Muscle of arm (tissue), 12 donors: ENCODE results near the gene ZBTB42. TPM values are rescaled to one million over a fixed set of nuclear protein-coding genes. Genes with fewer than 3 reads are reported as not detected.
A peak's percentile ranks its signal among the peaks of the same experiment; 100 is the strongest.

ENCODE experiments used
- DNase-seq: peaks from one replicate; pipeline ENCODE4 v3.0.0-alpha.2; 2013
- polyA plus RNA-seq, 12 donors: library from polyadenylated mRNA; unstranded; fragments of 120-200 nt; gene quantifications; one replicate each; pipeline ENCODE4 v1.2.1, GENCODE V29; 2013; ENCODE audit not compliant: insufficient read length in 12 of 12

ZBTB42 gene
- polyA plus RNA-seq, 12 donors: 3.4 to 11.3 (median 5.5) TPM; not detected in 1

GRCh38 chr14:104767634-104767918 is 33.3 kb upstream of the ZBTB42 start:
- no peak for DNase-seq

DNA sequence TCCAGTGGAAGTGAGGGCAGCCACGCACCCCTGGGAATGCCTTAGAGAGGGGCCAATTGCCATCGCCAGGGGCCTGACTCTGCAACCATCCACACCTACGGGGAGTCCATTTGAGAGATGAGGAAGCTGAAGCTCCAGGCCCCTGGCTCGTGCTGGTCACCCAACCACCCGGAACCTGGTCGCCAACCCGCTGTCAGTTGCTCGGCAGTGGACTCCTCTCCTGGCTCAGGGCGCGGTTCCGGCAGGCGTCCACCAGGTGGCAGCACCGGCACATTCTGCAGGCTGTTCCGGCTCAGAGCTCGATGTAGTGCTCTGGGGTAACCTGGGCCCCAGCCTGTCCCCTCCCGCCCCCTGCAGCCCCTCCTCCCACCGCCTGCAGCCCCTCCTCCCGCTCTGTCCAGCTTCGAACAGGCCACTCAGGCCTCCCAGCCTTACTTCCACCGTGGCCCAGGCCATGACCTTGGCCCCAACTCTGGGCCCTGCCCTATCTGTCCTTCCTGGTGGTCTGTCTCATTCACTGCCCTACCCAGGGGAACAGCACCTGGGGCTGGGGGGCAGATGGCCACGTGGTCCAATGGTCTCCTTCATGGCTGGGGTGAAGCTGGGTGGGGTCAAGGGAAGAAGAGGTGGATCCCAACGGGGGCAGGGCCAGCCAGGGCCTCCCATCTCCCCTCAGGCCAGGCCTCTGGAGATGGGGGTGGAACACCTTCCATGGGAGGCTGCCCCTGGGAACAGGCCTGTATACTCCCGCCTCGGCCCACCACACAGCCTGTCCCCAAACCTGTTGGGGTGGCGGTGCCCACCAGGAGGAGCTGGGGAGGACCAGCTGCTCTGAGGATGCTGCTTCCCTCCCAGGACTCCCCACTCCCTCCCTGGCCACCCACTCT is 32.2 kb upstream of the ZBTB42 start:
- peak; percentile 90 for DNase-seq

DNA sequence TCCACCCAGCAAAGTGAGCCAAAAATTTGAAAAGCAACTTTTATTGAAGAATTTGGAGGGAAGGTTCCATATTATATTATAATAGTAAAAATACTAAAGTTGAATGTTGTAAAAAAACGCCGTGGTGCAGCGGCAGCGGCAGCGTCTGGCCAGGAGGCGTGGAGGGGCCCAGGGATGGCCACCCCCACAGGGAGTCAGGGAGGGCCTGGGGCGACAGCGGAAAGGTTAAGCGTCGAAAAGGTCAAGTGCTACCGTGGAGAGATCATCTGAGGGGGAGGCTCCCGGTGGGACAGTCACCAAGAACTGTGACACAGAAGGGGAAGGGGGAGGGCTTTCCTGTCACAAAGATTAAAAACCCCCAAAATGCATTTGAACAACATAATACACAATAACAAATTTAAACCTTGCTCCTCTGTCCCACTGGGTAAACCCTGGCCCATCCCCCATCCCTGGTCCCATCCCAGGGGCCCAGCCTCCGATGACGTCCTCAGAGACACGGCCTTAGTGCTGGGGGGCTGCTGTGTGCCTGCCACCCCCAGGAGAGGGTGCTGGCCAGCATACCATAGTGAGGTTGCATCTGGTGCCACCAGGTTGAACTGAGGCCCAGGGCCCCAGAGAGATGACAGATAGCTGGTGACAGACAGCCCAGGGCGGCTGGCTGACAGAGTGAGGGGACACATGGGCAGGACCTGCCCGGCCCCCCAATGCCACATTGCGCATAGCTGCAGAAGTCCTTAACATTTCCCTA is 31.4 kb upstream of the ZBTB42 start:
- no peak for DNase-seq

DNA sequence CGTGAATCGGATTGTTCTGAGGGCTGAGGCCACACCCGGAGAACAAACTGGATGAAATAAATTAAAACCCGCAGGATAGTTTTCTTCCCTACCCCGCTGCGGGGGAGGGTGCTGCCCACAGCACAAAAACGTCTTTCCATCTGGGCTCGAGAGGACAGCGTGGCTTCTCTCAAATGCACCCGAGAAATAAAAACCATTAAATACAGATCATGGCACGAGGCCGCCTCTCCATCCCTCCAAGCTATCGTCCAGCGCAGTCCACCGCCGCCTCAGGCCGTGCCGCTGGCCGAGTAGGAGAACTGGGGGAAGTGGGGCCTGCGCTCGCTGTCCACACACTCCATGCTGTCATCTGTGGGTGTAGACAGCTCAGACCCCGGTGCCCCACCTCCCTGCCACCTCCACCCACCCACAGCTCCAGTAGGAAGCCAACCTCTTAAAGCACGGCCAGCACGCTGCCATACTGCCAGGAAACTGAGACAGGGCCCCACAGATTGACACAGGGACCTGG is 30.8 kb upstream of the ZBTB42 start:
- no peak for DNase-seq

DNA sequence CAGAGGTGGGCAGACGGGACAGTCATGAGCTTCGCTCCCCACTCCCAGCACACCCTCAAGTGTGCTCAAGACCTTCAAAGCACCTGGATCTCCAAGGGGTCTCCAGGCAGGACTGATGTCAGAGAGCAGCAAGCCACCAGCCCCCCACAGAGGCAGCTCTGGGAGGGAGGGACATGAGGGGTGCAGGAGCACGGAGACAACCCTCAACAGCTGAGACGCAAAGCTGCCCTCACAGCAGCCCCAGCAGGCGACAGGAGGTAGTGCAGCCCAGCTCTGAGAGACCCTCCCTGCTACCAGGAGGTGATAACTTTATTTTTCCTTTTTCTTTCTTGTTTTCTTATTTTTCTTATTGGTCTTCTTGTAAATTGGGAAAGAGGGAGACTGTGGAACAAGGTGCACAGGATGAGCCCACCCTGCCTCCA is 30.0 kb upstream of the ZBTB42 start:
- DNase-seq: no peak

GRCh38 chr14:104771374-104771773 is 29.5 kb upstream of the ZBTB42 start:
- DNase-seq: no peak

GRCh38 chr14:104771918-104772706 is 28.8 kb upstream of the ZBTB42 start:
- no peak for DNase-seq

GRCh38 chr14:104772707-104773504 is 28.0 kb upstream of the ZBTB42 start:
- no peak for DNase-seq

DNA sequence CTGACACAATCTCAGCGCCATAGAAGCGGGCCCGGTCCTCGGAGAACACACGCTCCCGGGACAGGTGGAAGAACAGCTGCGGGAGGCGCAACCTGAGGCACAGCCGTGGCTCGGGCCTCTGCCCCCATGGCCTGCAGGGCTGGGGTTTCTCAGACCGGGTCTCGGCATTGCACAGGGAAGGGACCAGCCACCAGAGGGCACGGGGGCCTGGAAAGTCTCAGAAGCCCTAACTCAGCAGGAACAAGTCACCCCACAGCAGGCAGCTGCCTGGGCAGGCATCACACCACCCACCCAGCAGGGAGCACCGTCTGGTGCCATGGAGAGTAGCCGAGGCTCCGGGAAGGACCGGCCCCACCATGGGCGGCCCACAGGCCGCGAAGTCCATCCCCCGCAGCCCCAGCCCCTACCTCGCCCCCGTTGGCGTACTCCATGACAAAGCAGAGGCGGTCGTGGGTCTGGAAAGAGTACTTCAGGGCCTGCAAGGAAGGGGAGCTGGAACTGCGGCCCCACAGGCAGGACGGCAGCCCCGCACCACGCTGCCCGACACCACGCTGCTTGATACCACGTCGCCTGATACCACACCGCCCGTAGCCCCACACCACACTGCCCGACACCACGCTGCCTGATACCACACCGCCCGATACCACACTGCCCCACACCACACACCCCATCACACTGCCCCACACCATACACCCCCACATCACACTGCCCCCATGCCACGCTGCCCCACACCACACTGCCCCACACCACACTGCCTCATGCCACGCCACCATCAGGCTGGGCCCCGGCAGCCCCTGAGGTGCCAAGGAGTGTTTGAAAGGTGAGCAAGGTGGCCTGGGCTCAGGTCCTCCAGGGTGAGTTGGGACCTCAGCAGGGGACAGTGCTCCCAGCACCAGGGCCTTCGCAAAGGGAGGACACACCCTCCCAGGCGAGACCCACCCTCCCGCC is 27.1 kb upstream of the ZBTB42 start:
- no peak for DNase-seq

GRCh38 chr14:104774453-104775072 is 26.3 kb upstream of the ZBTB42 start:
- DNase-seq: no peak

DNA sequence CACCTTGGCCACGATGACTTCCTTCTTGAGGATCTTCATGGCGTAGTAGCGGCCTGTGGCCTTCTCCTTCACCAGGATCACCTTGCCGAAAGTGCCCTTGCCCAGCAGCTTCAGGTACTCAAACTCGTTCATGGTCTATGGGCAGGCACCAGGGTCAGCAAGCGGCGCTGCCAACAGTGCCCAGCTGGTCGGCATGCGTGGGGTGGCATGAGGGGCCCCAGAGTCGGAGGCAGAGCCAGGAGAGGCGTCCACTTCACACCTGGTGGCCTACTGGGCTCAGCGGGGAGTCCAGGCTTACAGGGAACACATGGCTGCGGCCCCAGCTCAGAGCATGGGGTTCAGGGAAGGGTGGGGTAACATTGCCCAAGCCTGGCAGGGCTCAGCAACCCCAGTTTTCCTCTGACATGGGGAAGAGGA is 25.8 kb upstream of the ZBTB42 start:
- no peak for DNase-seq

DNA sequence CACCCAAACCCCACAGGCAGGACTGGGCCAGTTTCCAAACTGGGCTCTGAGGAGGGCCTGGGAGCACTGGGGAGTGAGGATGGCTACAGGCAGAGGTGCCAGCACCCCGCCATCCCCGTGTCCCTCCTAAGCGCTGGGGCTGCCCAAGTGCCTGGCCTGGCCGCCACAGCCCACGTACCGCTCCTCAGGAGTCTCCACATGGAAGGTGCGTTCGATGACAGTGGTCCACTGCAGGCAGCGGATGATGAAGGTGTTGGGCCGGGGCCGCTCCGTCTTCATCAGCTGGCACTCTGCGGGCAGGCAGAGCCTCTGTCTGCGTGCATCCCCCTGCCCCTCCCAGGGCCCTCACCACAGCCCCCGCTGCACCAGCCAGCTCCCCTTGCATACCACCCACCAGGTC is 24.4 kb upstream of the ZBTB42 start:
- DNase-seq: no peak

- DNase-seq: no peak
Observed at GRCh38 chr14:104776961-104777807, 23.7 kb upstream of the ZBTB42 start.

DNA sequence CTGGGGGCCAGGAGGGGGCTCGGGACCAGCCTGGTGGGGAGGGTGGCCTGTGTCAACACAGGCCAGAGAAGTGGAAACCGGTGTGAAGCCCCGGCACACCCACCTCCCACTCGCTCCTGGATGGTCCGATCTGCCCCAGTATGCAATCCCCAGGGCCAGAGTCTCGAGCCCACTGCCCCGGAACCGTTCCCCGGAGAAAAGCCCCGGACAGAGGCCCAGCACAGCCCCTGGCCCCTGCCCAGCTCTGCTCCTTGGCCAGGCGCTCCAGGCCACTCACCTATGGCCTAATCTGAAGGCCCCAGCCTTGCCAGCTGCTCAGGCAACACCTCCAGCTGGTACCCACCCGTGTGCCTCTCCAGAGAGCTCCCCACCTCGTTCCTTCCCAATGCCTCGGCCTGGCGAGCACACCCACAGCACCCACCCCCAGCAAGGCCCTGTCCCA is 23.1 kb upstream of the ZBTB42 start:
- DNase-seq: no peak

DNA sequence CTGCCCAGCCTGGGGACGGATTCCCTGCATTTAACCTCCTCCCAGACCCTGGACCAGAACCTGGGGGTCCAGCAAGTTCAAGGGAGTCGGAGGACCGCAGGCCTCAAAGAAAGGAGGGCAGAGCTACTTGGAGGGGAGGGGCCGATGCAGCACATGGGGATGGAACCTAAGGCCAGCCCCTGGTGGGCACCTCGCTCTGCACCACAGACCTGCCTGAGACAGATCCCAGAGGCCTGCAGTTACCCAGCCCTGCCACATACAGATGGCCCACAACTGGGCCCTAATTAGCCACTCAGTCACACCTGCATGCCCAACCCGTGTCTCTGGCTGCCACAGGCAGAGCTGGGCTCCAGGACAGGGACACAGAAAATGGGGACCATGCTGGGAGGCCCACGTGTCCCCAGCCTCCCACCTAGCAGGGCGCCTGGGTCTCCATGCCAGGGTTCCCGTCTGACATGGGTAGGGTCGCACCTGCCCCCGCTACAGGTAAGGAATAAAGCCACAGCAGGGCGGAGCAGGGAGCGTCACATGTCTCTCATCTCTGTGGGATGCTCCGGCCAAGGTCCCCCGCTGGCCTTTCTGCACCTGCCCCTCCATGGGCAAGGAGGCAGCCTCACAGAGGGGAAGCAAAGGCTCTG is 22.1 kb upstream of the ZBTB42 start:
- no peak for DNase-seq

GRCh38 chr14:104779776-104780512 is 21.0 kb upstream of the ZBTB42 start:
- no peak for DNase-seq

GRCh38 chr14:104780513-104781030 is 20.3 kb upstream of the ZBTB42 start:
- DNase-seq: no peak
